Muscle of back (tissue), 11 donors: ENCODE results near the gene ANKRD55. TPM values are rescaled to one million over a fixed set of nuclear protein-coding genes. Genes with fewer than 3 reads are reported as not detected.
"Not testable (repeated sequence)": the region's sequence is repeated elsewhere in the genome, so short reads cannot be mapped to it uniquely, and the experiment has no call there.

Experiments used
- DNase-seq, 3 donors: peaks; one replicate each; pipeline versions ENCODE4 v3.0.0 to v3.0.0-alpha.2; 2013
- polyA plus RNA-seq, 10 donors: library from polyadenylated mRNA; unstranded; fragments of 120-200 nt; gene quantifications; one replicate each; pipeline ENCODE4 v1.2.1, GENCODE V29; 2013; ENCODE audit not compliant: insufficient read length in 10 of 10

ANKRD55 gene
- polyA plus RNA-seq, 10 donors, result 0.23 to 1.2 (median 0.45) TPM; not detected in 3

DNA sequence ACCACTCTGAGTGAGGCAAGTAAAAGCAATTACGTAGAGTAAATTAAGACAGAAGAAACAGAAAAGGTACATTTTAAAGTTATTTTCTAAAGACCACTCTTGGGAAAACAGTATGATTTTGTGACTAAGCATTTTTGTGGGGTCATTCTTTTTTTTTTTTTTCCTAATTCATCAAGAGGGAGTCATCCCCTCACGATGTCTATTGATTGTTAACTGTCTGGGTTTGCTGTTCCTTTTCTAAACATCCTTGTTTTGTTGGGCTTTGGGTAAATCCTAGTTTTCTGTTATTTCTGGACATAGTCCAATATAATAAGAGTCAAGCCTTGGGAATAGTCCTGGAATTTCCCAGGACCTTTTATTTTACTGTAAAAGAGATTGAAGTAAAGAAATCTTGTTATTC, 63.8 kb downstream of the ANKRD55 start:
- DNase-seq, result peak in 1 of 3 donors; percentile 44

GRCh38 chr5:56168066-56168478, 65.1 kb downstream of the ANKRD55 start:
- peak in 1 of 3 donors; percentile 47 for DNase-seq

GRCh38 chr5:56167519-56167918, 65.6 kb downstream of the ANKRD55 start:
- DNase-seq, result no peak

GRCh38 chr5:56166671-56167385, 66.3 kb downstream of the ANKRD55 start:
- DNase-seq, result peak in 1 of 3 donors; percentile 49

DNA sequence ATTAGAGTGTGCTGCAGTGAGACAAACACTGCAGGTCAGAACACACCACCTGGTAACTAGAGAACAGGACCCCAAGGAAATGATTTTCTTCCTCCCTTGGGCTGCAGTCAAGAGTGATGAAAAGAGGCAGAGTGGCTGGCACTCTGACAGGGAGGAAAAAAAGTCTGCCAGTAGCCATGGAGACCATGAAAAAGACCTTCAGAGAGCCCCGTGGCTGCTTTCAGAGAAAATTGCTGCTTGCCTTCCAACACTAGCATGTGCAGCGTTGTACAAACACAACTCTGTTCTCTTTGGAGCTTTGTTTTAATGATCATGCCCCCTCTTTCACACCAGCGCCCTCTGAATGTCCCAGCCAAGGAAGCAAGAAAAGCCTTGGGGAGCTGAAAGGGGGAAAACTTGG, 68.8 kb downstream of the ANKRD55 start:
- peak in 1 of 3 donors; percentile 58 for DNase-seq

- DNase-seq, result no peak
These were observed 71.2 kb downstream of the ANKRD55 start for GRCh38 chr5:56161927-56162326.

- DNase-seq, result no peak
These were observed 71.7 kb downstream of the ANKRD55 start for GRCh38 chr5:56161439-56161823.

- DNase-seq, result no peak
These were observed 72.2 kb downstream of the ANKRD55 start for GRCh38 chr5:56160723-56161438.

GRCh38 chr5:56159521-56159947, 73.6 kb downstream of the ANKRD55 start:
- no peak for DNase-seq

DNA sequence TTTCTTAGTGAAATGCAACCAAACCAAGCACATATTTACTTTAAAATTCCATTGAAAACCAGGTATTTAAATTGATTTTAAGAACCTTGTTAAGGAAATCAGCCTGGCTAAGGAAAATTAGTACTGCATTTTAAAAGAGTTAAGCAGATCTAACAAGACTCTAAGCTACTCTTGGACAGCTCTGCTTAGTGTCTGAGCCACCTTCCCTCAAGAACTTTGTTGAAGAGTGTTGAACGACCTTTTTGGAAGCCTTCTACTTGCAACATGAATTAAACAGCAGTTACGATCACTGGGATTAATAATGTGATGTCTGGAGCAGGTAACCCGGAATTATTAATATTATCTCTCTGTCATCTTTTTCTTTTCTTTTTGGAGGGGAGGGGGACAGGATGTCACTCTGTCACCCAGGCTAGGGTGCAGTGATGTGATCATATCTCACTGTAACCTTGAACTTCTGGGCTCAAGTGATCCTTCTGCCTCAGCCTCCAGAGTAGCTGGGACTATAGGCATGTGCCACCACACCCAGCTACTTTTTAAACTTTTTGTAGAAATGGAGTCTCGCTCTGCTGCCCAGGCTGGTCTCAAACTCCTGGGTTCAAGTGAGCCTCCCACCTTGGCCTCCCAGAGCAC, 74.7 kb downstream of the ANKRD55 start:
- DNase-seq, result no peak

- DNase-seq, result not testable (repeated sequence)
These were observed 75.9 kb downstream of the ANKRD55 start for GRCh38 chr5:56157191-56157621.

DNA sequence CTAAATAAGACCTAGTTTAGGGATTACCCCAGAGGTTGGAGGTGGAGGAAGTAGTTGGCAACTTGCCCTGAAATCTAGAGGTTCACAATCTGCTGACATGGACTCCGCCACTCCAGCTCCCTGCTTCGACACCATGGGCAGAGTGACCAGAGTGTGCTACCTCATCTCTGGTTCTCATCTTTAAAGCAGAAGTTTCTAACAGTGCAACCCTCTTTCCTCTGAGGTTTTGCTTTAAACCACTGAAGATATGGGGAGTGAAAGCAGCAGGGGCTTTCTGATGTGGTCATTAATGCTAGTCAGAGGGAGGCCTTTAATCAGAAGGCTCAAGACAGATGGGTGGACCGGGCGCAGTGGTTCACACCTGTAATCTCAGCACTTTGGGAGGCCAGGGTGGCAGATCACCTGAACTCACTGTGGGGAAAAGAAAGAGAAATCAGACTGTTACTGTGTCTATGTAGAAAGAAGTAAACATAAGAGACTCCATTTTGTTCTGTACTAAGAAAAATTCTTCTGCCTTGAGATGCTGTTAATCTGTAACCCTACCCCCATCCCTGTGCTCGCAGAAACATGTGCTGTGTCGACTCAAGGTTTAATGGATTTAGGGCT, 76.4 kb downstream of the ANKRD55 start:
- DNase-seq, result not testable (repeated sequence)

GRCh38 chr5:56155992-56156584, 77.0 kb downstream of the ANKRD55 start:
- no peak for DNase-seq

GRCh38 chr5:56154732-56155484, 78.2 kb downstream of the ANKRD55 start:
- DNase-seq, result no peak

DNA sequence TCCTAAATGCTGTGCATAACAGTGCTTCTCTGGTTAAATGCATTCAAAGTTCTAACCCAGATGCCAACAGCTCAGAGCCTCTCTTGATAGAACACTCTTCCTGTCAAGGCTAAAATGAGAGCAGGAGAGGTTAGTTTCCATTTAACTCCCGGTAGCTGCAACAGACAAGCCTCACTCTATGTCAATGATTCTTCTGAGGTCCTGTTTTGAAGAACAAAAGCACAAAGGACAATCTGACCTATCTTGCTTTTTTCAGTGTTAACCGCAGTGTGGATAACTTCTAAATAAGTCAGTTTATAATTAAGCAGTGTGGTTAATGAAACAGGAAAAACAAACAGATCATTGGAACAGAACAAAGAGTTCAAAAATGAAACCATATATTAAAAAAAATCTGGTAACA, 80.7 kb downstream of the ANKRD55 start:
- DNase-seq, result no peak

- not testable (repeated sequence) for DNase-seq
These were observed 82.4 kb downstream of the ANKRD55 start for GRCh38 chr5:56150756-56151155.

DNA sequence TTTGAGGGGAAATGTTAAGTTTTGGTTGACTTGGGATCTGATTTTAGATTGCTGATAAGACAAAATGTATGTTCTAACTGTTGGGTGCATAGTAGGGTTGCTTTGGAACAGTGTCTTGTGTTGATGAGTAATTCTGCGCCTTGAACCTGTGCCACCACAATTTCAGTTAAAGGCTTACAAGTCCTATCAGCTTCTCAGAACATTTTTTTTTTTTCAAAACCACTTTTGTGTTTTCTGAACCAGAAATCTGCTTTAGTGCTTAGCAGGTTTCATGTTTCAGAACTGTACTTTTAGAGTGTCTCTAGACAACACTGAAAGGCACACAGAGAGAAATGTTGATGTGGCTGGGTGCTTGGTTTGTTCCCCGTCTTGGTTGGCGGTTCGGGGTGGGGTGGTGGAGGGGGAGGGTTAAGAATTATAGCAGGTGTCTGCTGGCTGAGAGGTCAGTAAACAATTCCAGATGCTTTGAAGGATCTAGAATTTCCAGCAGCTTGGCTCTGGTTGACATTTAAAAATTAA, 84.6 kb downstream of the ANKRD55 start:
- DNase-seq, result no peak

DNA sequence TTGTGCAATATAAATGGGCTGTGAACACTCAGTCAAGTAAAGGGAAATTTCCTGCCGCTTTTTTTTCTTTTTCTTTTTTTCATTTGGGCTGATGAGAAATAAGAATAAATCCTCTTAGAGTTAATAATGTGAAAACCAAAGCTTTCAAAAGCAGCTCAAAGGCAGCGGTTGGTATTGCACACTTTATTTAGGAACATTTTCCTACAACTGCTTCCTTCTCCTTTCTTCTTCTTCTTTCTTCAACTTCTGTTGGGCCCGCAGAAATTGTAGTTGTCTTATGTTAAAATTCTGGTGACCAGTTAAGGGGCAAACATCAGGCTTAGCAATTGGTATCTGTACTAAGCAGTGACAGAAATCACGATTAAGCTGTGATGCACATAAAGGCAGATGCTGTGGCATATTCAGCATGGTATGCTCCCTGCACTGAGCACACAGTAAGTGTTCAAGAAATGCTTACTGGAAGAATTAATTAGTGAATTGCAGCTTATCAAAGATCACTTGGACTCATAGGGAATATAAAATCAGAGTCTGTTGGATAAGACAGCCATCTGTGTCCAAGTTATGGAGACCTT, 85.4 kb downstream of the ANKRD55 start:
- no peak for DNase-seq

DNA sequence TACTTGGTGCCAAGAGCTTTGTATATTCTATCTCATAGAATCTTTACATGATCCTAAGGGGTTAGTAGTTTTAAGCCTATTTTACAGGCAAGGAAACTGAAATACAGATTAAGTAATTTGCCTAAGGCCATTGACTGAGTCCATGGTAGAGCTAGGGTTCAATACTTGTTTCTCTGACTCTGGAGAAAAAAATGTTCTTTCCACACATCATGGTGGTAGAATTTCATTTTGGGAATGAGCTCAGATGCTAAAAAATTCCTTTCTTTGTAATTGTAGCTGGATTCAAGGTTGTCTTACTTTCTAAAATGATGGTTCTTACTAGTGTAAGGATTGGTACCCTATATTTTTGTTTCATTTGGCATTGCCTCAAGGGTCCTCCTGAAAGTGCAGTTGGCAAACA, 86.0 kb downstream of the ANKRD55 start:
- DNase-seq, result no peak

GRCh38 chr5:56146674-56147073, 86.5 kb downstream of the ANKRD55 start:
- no peak for DNase-seq

GRCh38 chr5:56145511-56145910, 87.6 kb downstream of the ANKRD55 start:
- DNase-seq, result no peak
